OCI-LY7 (cell line): ENCODE data around the gene FAAP20. TPM values are rescaled to one million over a fixed set of nuclear protein-coding genes. Genes with fewer than 3 reads are reported as not detected.
A peak's percentile ranks its signal among the peaks of the same experiment; 100 is the strongest.
"Not testable (repeated sequence)": the region's sequence is repeated elsewhere in the genome, so short reads cannot be mapped to it uniquely, and the experiment has no call there.

Experiments
- BruUV-seq: library from RNA; stranded (reverse); fragments of 400-500 nt; replicated peaks from 2 replicates; lab custom pipeline; 2021; lab: Mats Ljungman, UMichigan
- CTCF ChIA-PET: fragments of 300-600 bp; sonication (Branson Sonifier 250); formaldehyde crosslinking; loops from one replicate; lab custom pipeline; 2022; ENCODE audit warnings: antibody characterized with exemption; ENCODE audit not compliant: unreplicated experiment; lab: Charles Lee
- POLR2A ChIA-PET: fragments of 300-600 bp; sonication (Branson Sonifier 250); formaldehyde crosslinking; loops from one replicate; lab custom pipeline; 2022; ENCODE audit warnings: antibody characterized with exemption; lab: Charles Lee
- DNase-seq: peaks from one replicate; pipeline ENCODE4 v3.0.0-alpha.2; 2015; ENCODE audit warnings: low spot score
- H2AFZ ChIP-seq: fragments of 200-600 bp; sonication (generic), shearing (Covaris generic); 2 replicates; pipeline ENCODE4 v1.6.1; 2014; ENCODE audit warnings: mild to moderate bottlenecking, antibody characterized with exemption, low read length, moderate library complexity
- H3K27ac ChIP-seq: fragments of 200-600 bp; sonication (generic); 2 replicates; pipeline ENCODE4 v1.5.1; 2014; ENCODE audit warnings: mixed run types, low read depth, mild to moderate bottlenecking, moderate library complexity, low read length, inconsistent platforms; ENCODE audit not compliant: poor library complexity, severe bottlenecking
- H3K36me3 ChIP-seq: fragments of 200-600 bp; sonication (generic); 2 replicates; pipeline ENCODE4 v1.6.1; 2014; ENCODE audit warnings: mild to moderate bottlenecking, antibody characterized with exemption, low read length, moderate library complexity, mixed read lengths; ENCODE audit not compliant: insufficient read depth
- H3K4me1 ChIP-seq: fragments of 200-600 bp; sonication (generic); 2 replicates; pipeline ENCODE4 v1.5.1; 2014; ENCODE audit warnings: mild to moderate bottlenecking, low read length; ENCODE audit not compliant: insufficient read depth, poor library complexity, severe bottlenecking
- H3K4me2 ChIP-seq: fragments of 200-600 bp; sonication (generic); 2 replicates; pipeline ENCODE4 v1.6.1; 2014; ENCODE audit warnings: mild to moderate bottlenecking, low read length
- H3K4me3 ChIP-seq: fragments of 200-600 bp; sonication (generic); 2 replicates; pipeline ENCODE4 v1.5.1; 2014; ENCODE audit warnings: mild to moderate bottlenecking, low read depth, low read length; ENCODE audit not compliant: poor library complexity, severe bottlenecking
- H3K79me2 ChIP-seq: fragments of 200-600 bp; sonication (generic); 2 replicates; pipeline ENCODE4 v1.6.1; 2016; ENCODE audit warnings: low read depth, mild to moderate bottlenecking, low read length, moderate library complexity, mixed read lengths; ENCODE audit not compliant: insufficient read depth
- H3K9me2 ChIP-seq: fragments of 200-600 bp; sonication (generic); 2 replicates; pipeline ENCODE4 v1.6.1; 2016; ENCODE audit warnings: mild to moderate bottlenecking, low read length, mixed read lengths; ENCODE audit not compliant: insufficient read depth
- H3K9me3 ChIP-seq: fragments of 200-600 bp; sonication (generic); 2 replicates; pipeline ENCODE4 v1.6.1; 2014; ENCODE audit warnings: mild to moderate bottlenecking, mixed run types, low read length, mixed read lengths
- H4K20me1 ChIP-seq: fragments of 200-600 bp; sonication (generic); 2 replicates; pipeline ENCODE4 v1.6.1; 2014; ENCODE audit warnings: mild to moderate bottlenecking, antibody characterized with exemption, low read length, moderate library complexity, mixed read lengths; ENCODE audit not compliant: insufficient read depth
- EZH2phosphoT487 ChIP-seq: fragments of 200-600 bp; sonication (generic); IDR thresholded peaks from 2 replicates; pipeline ENCODE4 v1.6.1; 2018; ENCODE audit warnings: low read depth, borderline replicate concordance, mild to moderate bottlenecking, mixed run types, antibody characterized with exemption, low read length, moderate library complexity, mixed read lengths
- intact Hi-C: fragments of 100-400 bp; cut with micrococcal nuclease; formaldehyde crosslinking; loops from one replicate; pipeline ENCODE4 v1.10.0; 2022; ENCODE audit not compliant: unreplicated experiment
- total RNA-seq, 2 experiments: library from RNA; depleted of rRNA in 1 of 2; stranded (reverse); fragments of >200 nt in 1 of 2; shearing (Covaris generic) in 1 of 2; gene quantifications; 2 replicates each; pipeline ENCODE4 v1.2.3, GENCODE V29; 2014 to 2022
- TF ChIP-seq, protein P1 (sequence below): fragments of 200-600 bp; sonication (generic); conservative IDR thresholded peaks from 2 replicates; pipeline ENCODE4 v1.5.1; 2014; ENCODE audit warnings: mild to moderate bottlenecking, antibody characterized with exemption, low read length, moderate library complexity, mixed read lengths

Gene FAAP20
- total RNA-seq, 2 experiments from 2014 or later = 47.4 to 55.7 TPM

- no peaks in the 10 kb centered on the region for H3K9me2 ChIP-seq
Measured at GRCh38 chr1:2150801-2151200, 43.8 kb downstream of the FAAP20 start.

DNA sequence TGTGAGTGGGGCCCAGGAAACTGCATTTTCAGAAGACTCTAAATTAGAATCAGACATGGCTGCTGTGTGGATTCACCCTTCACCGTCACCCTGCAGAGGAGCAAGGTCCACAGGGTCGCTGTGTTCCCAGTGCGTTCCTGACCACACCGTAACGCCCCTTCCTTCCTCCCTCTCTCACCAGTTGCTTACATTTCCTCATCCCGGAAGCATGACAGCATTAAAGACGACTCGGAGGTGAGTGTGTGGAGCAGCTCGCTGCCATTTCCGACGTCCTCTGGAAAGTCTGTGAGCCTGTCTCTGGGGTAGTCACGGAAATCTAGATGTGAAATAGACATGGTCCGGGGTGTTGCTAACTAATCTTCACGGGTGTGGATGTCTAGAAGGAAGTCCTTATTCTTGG is 45.9 kb downstream of the FAAP20 start:
- no TSS peak for BruUV-seq
- ChIA-PET POLR2A (no interaction called here), CTCF (no interaction called here)
- no peak overlapping the region for H2AFZ ChIP-seq
- no peaks in the 10 kb centered on the region for H3K9me3 ChIP-seq
- H3K4me2 ChIP-seq = no peak overlapping the region; the same call in 1 of the 2 replicates
- TF ChIP-seq, protein P1, sequence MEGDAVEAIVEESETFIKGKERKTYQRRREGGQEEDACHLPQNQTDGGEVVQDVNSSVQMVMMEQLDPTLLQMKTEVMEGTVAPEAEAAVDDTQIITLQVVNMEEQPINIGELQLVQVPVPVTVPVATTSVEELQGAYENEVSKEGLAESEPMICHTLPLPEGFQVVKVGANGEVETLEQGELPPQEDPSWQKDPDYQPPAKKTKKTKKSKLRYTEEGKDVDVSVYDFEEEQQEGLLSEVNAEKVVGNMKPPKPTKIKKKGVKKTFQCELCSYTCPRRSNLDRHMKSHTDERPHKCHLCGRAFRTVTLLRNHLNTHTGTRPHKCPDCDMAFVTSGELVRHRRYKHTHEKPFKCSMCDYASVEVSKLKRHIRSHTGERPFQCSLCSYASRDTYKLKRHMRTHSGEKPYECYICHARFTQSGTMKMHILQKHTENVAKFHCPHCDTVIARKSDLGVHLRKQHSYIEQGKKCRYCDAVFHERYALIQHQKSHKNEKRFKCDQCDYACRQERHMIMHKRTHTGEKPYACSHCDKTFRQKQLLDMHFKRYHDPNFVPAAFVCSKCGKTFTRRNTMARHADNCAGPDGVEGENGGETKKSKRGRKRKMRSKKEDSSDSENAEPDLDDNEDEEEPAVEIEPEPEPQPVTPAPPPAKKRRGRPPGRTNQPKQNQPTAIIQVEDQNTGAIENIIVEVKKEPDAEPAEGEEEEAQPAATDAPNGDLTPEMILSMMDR = no peak
- no peak for TF ChIP-seq EZH2phosphoT487
- H3K4me3 ChIP-seq = no peak overlapping the region
- no peak overlapping the region for H3K27ac ChIP-seq
- no peaks in the 10 kb centered on the region for H3K9me2 ChIP-seq
- peak; percentile 18 for DNase-seq
- intact Hi-C loops = no loop called here
- peaks cover 11% of the 10 kb centered on the region for H3K4me1 ChIP-seq
- H4K20me1 ChIP-seq = no peaks in the 10 kb centered on the region
- H3K36me3 ChIP-seq = no peaks in the 10 kb centered on the region
- H3K79me2 ChIP-seq = no peaks in the 10 kb centered on the region

More at GRCh38 chr1:2150801-2151200, 43.8 kb downstream of the FAAP20 start:
- Histone ChIP-seq H4K20me1 (no peaks in the 10 kb centered on the region), H3K4me2 (no peak overlapping the region), H3K36me3 (no peaks in the 10 kb centered on the region), H3K79me2 (no peaks in the 10 kb centered on the region), H3K27ac (no peak overlapping the region), H3K4me3 (no peak overlapping the region), H3K9me3 (no peaks in the 10 kb centered on the region), H2AFZ (no peak overlapping the region), H3K4me1 (peaks cover 11% of the 10 kb centered on the region)
- no peak for TF ChIP-seq EZH2phosphoT487
- TF ChIP-seq, protein P1 = no peak
- intact Hi-C loops = no loop called here
- ChIA-PET POLR2A (no interaction called here), CTCF (no interaction called here)
- no TSS peak for BruUV-seq
- DNase-seq = no peak

- peaks cover 11% of the 10 kb centered on the region for H3K4me1 ChIP-seq
Measured at GRCh38 chr1:2147869-2148268, 46.7 kb downstream of the FAAP20 start.

More at GRCh38 chr1:2147869-2148268, 46.7 kb downstream of the FAAP20 start:
- H3K79me2 ChIP-seq, H3K4me3 ChIP-seq, BruUV-seq, H3K9me3 ChIP-seq, H2AFZ ChIP-seq, intact Hi-C loops, POLR2A ChIA-PET, DNase-seq, H3K36me3 ChIP-seq, CTCF ChIA-PET, H3K27ac ChIP-seq, H4K20me1 ChIP-seq, H3K9me2 ChIP-seq, H3K4me2 ChIP-seq: not testable (repeated sequence)
